Heart right ventricle (tissue), 16 donors: Measurements from ENCODE around the gene PPL. TPM values are rescaled to one million over a fixed set of nuclear protein-coding genes. Genes with fewer than 3 reads are reported as not detected.

Experiments
- ATAC-seq, 8 donors: fragments of 200-7000 bp; cut with Tn5 transposase; one replicate each; pipeline ENCODE4 v1.9.1; 2020; ENCODE audit warnings: mild to moderate bottlenecking in 8 of 8, moderate library complexity in 8 of 8, moderate number of reproducible peaks in 1 of 8
- DNase-seq, 2 donors: peaks; one replicate each; pipeline ENCODE4 v3.0.0-alpha.2; 2020
- H3K27ac ChIP-seq, 10 donors: fragments of 200-600 bp; sonication (generic) in 2 of 10; one replicate each; pipeline versions ENCODE4 v1.5.0 to v1.8.0; 2020 to 2022; ENCODE audit warnings: mild to moderate bottlenecking in 3 of 10
- H3K27me3 ChIP-seq, 7 donors: fragments of 200-600 bp; one replicate each; pipeline ENCODE4 v1.8.0; 2021 to 2022; ENCODE audit warnings: mild to moderate bottlenecking in 2 of 7
- H3K36me3 ChIP-seq, 9 donors: fragments of 200-600 bp; sonication (generic) in 1 of 9; one replicate each; pipeline versions ENCODE4 v1.5.0 to v1.8.0; 2020 to 2022; ENCODE audit warnings: mild to moderate bottlenecking in 2 of 9
- H3K4me1 ChIP-seq, 9 donors: fragments of 200-600 bp; sonication (generic) in 1 of 9; one replicate each; pipeline versions ENCODE4 v1.5.0 to v1.8.0; 2020 to 2022; ENCODE audit warnings: mild to moderate bottlenecking in 4 of 9
- H3K4me3 ChIP-seq, 10 donors: fragments of 200-600 bp; sonication (generic) in 2 of 10; one replicate each; pipeline versions ENCODE4 v1.5.0 to v1.8.0; 2020 to 2022; ENCODE audit warnings: mild to moderate bottlenecking in 7 of 10, moderate library complexity in 2 of 10
- H3K9me3 ChIP-seq, 11 donors: fragments of 200-600 bp in 10 of 11; sonication (generic) in 2 of 11; one replicate each; pipeline versions ENCODE4 v1.5.0 to v1.8.0; 2013 to 2022; ENCODE audit warnings: mild to moderate bottlenecking in 2 of 11, control low read depth in 1 of 11, moderate library complexity in 1 of 11
- WGBS, 2 donors: extraction: QIAGEN DNeasy Blood & Tissue Kit; methylation state at CpG; one replicate each; pipeline ENCODE4 v1.1.7; 2013; ENCODE audit warnings: inconsistent platforms in 1 of 2; 5-methylcytosine and 5-hydroxymethylcytosine counted together
- intact Hi-C, 10 donors: fragments of 100-400 bp; cut with DNase I; formaldehyde crosslinking; loops; one replicate each; pipeline versions ENCODE4 v1.11.1 to v1.14.2; 2022
- polyA plus RNA-seq, 2 donors: library from polyadenylated mRNA; stranded (reverse); fragments of 200-250 nt; gene quantifications; one replicate each; pipeline ENCODE4 v1.2.3, GENCODE V29; 2013
- total RNA-seq, 10 donors: library from RNA; stranded (reverse); fragmentation: NEBNext Ultra II Directional in 3 of 10; extraction: Animal tissue kit (Norgen Biotek cat#: 25700) in 3 of 10; gene quantifications; one replicate each; pipeline versions ENCODE4 v1.2.1 to v1.2.4, GENCODE V29; 2021 to 2023
- TF ChIP-seq, protein P1 (sequence below), 9 donors: fragments of 200-600 bp; sonication (generic) in 2 of 9; IDR thresholded peaks; one replicate each; pipeline versions ENCODE4 v1.5.0 to v1.8.0; 2021 to 2022; ENCODE audit warnings: antibody characterized with exemption in 9 of 9, mild to moderate bottlenecking in 5 of 9, moderate library complexity in 1 of 9
- donor health status: Arrhythmogenic right ventricular cardiomyopathy.
- donor health status: ischemic (EF 13 %, LVEDD 7.1; RV severe dilation, severe dysfunction).
- donor health status: healthy with polysubstance abuse.
- donor health status: DM: no; HTN: yes; CAD: no.
- donor health status: DM: no; HTN: no; CAD: no.
- donor health status: ischemic (EF 25% LVEDD 6.9; RV normal size, moderate dysfunction).
- donor health status: ischemic (EF 25% LVEDD 5.7; RV mildly dilated, moderate dysfunction).
- donor health status: healthy.
- donor health status: DM: yes; HTN: yes; CAD: no.
- donor health status: Ischemic cardiomyopathy.
- donor health status: ischemic (EF 35%, LVEDD 5.7; RV mildly dilated, moderate dysfunction).
- donor health status: nonischemic (EF 11% LVEDD 7.7; RV severe dilation, severe dysfunction).
- donor health status: DM: yes; HTN: yes; CAD: no.
- donor health status: PGD.
- donor health status: ischemic (EF 29% LVEDD 5.4; RV normal size, mild dysfunction).
- donor health status: nonischemic (EF 23%, LVEDD 6.1; RV moderate dilation, normal function).

The PPL gene
- total and polyA plus RNA-seq, 12 donors: 4.9 to 19.3 (median 7.3) TPM

DNA sequence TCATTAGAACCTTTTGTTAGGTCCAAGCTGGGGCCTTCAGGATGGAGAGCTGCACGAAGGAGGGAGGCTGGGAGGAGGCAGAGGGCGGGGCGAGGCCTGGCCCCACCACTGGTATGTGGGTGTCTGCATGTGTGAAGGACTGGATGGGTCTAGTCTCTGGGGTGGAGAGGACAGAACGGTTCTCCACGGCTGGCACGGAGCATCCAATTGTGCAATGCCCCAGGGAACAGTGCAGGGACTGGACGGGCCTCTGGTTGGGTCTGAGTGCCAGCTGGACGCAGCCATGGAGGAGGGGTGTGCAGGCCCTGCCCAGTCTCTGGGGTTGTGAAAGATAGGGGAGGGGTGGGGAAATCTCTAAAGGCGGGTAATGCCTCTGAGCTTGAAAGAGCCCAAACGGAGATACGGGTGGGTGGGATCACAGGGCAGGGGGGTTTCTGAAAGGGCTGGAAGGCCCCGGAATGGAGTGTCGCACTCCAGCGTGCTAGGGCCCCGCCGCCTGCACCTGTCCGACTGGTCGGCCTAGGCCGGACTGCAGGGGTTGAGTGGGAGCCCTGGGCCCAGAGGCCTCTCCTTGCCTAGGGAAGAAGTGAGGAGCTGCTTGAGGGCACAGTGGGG, 1.6 kb downstream of the PPL start:
- H3K36me3 ChIP-seq: no peaks in the 10 kb centered on the region
- H3K4me1 ChIP-seq: peaks cover 8 to 23% (median 18%) of the 10 kb centered on the region in 9 donors
- peak overlapping the region in 5 of 10 donors; percentile 46 to 53 (median 52) for H3K4me3 ChIP-seq
- 54 to 61% methylated on average over 18 to 19 of the region's 19 CpGs for WGBS, 2 donors
- H3K9me3 ChIP-seq: no peaks in the 10 kb centered on the region
- H3K27ac ChIP-seq: peak overlapping the region in 5 of 10 donors; percentile 2 to 48 (median 26)
- DNase-seq (peak; percentile 70 to 90), ATAC-seq (peak; percentile 83 to 95 (median 86))
- peaks cover 0 to 48% (median 18%) of the 10 kb centered on the region in 7 donors for H3K27me3 ChIP-seq
- intact Hi-C loops: loop anchor here in 2 of 10 donors (5.0 kb wide), 2 partner anchors 43 to 88 kb away; partner anchors contain the start of genes GLYR1 (in 1 of the 2) and UBN1 (in 1 of the 2)
- TF ChIP-seq, protein P1, sequence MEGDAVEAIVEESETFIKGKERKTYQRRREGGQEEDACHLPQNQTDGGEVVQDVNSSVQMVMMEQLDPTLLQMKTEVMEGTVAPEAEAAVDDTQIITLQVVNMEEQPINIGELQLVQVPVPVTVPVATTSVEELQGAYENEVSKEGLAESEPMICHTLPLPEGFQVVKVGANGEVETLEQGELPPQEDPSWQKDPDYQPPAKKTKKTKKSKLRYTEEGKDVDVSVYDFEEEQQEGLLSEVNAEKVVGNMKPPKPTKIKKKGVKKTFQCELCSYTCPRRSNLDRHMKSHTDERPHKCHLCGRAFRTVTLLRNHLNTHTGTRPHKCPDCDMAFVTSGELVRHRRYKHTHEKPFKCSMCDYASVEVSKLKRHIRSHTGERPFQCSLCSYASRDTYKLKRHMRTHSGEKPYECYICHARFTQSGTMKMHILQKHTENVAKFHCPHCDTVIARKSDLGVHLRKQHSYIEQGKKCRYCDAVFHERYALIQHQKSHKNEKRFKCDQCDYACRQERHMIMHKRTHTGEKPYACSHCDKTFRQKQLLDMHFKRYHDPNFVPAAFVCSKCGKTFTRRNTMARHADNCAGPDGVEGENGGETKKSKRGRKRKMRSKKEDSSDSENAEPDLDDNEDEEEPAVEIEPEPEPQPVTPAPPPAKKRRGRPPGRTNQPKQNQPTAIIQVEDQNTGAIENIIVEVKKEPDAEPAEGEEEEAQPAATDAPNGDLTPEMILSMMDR (IDR thresholded peaks at IDR 0.05): no peak

DNA sequence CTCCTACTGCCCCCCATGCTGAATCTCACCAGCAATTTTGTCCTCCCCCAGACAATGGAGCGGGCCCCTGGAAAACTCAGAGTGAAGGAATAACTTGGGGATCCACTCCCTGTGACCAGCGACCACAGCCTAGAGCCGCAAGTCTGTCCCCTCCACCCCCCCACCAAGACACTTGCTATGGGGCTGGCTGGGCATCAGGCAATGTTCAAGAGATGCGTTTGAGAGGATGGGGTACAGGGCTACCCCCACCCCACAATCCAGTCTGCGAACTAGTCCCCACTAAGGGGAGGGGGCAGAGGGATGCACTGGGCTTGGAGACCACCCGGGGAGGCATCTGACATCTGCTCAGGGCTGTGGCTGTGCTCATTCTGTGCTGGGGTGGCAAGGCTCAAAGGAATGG, 2.4 kb downstream of the PPL start:
- DNase-seq (no peak), ATAC-seq (no peak)
- Histone ChIP-seq H3K4me1 (peaks cover 8 to 23% (median 18%) of the 10 kb centered on the region in 9 donors), H3K4me3 (no peak overlapping the region), H3K27me3 (peaks cover 0 to 48% (median 18%) of the 10 kb centered on the region in 7 donors), H3K36me3 (no peaks in the 10 kb centered on the region), H3K9me3 (no peaks in the 10 kb centered on the region), H3K27ac (no peak overlapping the region)
- 92 to 94% methylated on average over 6 of the region's 6 CpGs for WGBS, 2 donors
- intact Hi-C loops: no loop called here
- TF ChIP-seq, protein P1 (IDR thresholded peaks at IDR 0.05): no peak

DNA sequence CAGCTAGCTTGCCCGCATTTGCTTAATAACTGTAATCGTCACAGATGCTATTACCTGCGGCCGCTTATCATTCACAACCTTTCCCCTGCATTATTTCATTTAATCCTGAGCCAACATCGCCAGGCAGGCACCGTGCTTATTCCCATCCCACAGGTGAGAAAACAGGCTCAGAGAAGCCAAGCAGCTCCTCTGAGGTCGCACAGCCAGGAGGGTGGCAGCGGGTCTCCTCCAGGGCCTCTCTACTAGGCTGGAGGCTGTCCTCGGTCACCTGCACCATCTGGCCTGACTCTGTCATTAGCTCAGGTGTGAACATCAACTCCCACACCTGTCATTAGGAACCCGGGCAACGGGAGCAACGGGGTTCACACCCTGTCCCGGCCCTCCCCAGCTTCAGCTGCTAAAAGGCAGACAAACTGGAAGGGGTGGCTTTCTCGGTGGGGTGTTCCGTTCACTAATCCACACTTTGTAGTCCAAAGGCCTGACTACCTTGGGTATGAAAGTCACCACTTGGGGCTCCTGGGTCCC, 3.0 kb downstream of the PPL start:
- H3K9me3 ChIP-seq: no peaks in the 10 kb centered on the region
- no peak for DNase-seq
- H3K4me3 ChIP-seq: no peak overlapping the region
- H3K4me1 ChIP-seq: peaks cover 8 to 23% (median 18%) of the 10 kb centered on the region in 9 donors
- H3K27ac ChIP-seq: no peak overlapping the region
- TF ChIP-seq, protein P1 (IDR thresholded peaks at IDR 0.05): no peak
- no peak for ATAC-seq
- H3K27me3 ChIP-seq: peaks cover 0 to 48% (median 18%) of the 10 kb centered on the region in 7 donors
- 88 to 89% methylated on average over 15 of the region's 15 CpGs for WGBS, 2 donors
- intact Hi-C loops: no loop called here
- H3K36me3 ChIP-seq: no peaks in the 10 kb centered on the region

DNA sequence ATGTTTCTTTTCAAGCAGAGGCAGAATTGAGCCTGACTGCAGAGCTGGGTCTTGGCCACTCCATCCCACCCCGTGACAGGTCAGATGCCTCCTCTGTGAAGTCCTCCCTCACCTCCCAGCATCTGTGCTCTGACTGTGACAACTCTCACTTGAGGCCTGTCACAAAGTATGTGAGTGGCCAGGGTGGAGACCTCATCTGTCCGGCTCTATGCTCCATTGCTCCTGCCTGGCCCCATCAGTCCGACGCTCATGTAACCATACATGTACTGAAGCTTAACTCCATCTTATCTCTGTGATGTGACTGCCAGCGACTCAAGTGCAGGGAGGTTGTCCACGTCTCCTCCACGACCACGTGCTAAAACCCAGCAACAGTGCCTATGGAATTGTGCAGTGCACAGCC, 3.5 kb downstream of the PPL start:
- Histone ChIP-seq H3K27ac (no peak overlapping the region), H3K4me3 (no peak overlapping the region), H3K4me1 (peaks cover 8 to 23% (median 18%) of the 10 kb centered on the region in 9 donors), H3K36me3 (no peaks in the 10 kb centered on the region), H3K27me3 (peaks cover 0 to 44% (median 18%) of the 10 kb centered on the region in 7 donors), H3K9me3 (no peaks in the 10 kb centered on the region)
- TF ChIP-seq, protein P1 (IDR thresholded peaks at IDR 0.05): no peak
- intact Hi-C loops: no loop called here
- no peak for DNase-seq
- no peak for ATAC-seq
- 37 to 43% methylated on average over 8 of the region's 8 CpGs for WGBS, 2 donors
